Peyer's patch (tissue), 4 donors: ENCODE results near the gene BMPR1A.

Experiments
- CTCF ChIP-seq, 6 experiments: fragments of 450-650 bp in 4 of 6; fragments of 200-600 bp in 2 of 6; sonication (generic) in 1 of 6; IDR thresholded peaks; one replicate each; pipeline ENCODE4 v1.5.1; 2017 to 2019; ENCODE audit warnings: antibody characterized with exemption in 6 of 6, mild to moderate bottlenecking in 3 of 6, moderate library complexity in 1 of 6
- POLR2A ChIP-seq, 2 donors: fragments of 450-650 bp; IDR thresholded peaks; one replicate each; pipeline ENCODE4 v1.5.1; 2017; ENCODE audit warnings: antibody characterized with exemption in 2 of 2, mild to moderate bottlenecking in 2 of 2, moderate library complexity in 2 of 2

- TF ChIP-seq CTCF (IDR thresholded peaks at IDR 0.05) (no peak), POLR2A (IDR thresholded peaks at IDR 0.05) (no peak)
Measured at GRCh38 chr10:86821388-86821999, 65.1 kb downstream of the BMPR1A start.
